EL (cell line): Measurements from ENCODE around the gene NUDT16.

Experiments used
- DNase-seq: peaks from one replicate; pipeline ENCODE4 v3.0.0-alpha.2; 2016

The NUDT16 gene

DNA sequence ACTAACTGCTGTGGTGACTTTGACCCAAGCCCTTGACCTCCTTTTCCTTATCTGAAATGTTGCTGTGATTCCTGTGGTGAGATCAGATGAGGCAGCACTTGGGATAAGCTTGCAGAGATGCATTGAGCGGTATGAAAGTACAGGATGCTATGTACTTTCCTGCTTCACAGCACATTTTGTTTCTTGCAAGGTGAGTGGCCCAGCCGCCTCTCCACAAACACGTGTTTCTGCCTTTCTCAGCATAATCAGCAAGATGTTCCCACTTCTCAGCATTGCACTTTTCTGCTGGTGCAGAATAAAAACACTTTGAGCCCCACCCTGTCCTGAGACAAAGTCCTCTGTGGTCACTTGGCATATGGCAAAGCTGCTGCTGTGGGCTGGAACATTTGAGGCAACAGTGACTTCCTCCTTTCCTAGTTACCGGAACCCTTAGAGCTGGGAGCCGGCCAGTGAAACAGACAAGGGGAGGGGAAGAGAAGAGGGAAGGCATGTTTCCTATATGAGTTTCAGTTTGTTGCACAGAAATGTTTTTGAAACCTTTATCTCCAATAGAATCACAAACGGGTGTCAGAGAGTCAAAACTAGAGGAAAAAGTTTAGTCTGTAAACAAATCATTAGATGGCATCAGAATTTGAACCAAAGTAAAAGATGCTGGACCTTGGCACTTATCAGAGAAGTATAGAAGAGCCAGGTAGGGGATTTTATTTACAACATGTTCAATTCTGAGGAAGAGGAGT lies 5.0 kb downstream of the NUDT16 start:
- no peak for DNase-seq

DNA sequence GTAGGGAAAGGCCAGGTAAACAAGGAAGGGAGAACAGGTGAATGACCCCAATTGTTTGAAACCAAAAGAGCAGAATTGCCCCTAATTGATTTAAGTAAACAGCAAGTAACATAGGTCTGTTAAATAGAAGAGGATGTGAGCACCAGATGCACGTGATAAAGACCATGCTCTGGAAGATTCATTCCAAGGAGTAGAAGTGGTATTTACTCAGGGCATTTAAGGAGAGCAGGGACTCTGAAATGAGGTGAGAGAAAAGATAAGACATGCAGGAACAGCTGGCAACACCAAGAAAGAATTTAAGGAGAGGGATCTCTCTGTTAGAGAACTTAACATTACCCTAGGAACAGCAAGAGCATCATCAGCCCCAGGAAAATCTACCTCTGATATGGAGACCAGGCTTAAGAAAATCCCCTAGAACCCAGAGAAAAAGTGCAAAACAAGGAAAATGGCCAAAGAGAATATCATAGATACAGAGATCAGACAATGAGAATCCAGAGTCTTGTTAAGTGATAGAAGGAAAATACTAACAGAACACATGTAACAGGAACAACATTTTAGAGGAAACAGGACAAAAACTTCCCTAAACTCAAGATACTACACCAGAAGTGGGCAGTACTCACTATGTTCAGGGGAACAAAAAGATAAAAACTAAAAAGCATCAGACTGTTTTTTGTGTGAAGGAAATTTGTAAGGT lies 6.4 kb downstream of the NUDT16 start:
- no peak for DNase-seq

DNA sequence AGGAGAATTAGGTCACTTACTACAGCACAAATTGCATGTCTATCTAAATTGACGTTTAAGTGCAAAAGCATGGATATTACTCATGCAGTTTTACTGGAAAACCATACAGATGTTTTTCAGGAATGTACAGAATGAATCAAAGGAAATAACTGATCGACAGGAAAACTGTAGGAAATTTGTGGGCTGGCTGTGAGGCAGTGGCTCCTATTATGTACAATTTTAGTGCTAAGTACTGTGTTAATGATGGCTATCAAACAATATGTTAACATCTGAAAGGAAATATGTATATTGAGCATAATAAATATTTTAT lies 6.9 kb downstream of the NUDT16 start:
- peak; percentile 16 for DNase-seq

DNA sequence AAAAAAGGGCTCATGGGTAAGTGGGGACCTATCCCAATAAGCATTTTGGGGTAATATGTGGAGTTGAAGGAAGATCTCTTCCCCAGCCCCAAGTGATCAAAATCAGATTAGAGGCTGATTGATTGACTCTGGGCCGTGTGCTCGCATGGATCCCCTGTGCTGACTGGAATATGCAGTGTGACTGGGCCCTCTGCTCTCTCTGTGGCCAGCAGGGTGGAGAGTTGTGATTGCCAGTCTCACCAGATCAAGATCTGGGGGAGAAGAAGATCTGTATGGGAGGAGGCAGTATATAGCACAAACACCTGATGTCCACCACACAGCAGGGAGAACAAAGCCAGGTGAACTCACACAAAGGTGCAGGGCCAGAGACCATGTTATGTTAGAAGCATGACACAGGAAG lies 8.8 kb downstream of the NUDT16 start:
- no peak for DNase-seq

DNA sequence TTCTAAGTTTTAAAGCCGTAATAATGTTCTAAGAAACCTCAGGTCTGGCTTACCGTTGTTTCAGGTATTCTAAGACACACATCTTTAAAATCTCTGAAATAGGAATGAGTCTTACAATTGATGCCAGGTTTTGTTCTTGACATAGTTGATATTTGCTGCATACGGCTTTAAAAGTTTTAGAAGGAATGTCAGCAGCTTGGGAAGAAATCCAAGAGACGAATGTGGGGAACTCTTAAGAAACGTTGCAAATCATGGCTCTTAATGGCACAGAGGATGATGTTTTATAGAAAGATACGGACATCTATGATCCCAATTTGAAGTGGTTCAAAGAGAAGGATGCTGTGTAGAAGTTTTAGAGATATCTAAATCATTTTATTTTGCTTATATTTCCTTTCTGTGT lies 11.5 kb downstream of the NUDT16 start:
- no peak for DNase-seq

DNA sequence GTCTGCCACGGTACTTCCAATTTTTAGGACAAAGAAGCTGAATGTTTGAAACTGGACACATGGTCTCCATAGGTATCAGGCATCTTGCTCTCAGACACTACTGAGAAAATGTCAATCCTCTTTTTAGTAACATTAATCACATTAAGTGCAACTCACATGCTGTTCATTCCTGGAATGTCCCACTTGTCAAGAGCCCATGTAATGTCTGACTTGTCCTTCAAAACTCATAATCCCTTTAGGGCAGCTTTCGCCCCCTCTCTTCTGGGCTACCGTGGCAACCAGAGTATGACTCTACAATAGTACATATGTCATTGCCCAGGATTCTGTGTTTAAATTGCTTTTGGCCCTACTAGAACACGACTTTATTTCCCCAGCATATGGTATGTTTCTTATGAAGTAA lies 12.3 kb downstream of the NUDT16 start:
- peak; percentile 12 for DNase-seq

DNA sequence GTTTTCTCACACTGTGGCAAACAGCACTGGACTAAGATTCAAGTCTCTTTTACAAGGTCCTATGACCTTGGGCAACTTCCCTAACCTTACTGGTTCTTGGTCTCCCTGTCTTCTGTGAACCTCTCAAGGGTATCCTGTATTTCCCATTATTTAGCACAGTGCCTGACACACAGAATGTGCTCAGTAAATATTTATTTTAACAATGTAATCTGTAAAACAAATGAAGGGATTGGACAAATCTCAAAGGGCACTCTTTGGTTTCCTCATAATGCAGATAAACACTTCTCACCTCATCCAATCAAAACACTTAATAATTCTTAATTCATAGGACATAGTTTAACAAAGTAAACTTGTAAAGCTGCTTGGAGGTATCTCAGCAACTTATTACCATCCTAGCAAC lies 12.8 kb downstream of the NUDT16 start:
- no peak for DNase-seq

DNA sequence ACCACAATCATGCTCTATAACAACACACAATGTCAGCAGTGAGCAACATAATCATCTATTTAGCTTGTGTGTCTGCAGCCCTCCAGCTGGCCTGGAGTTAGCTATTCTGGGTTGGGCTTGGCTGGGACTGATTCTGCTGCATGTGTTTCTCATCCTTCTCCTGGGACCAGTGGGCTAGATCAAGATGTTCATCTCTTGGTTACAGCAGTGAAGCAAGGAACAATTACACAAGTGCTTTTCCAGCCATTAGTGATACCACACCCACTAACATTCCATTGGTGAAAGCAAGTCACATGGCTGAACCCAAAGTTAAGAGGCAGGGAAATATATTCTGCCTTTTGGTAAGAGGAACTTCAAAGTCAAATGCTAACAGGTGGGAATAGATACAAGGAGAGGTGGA lies 14.6 kb downstream of the NUDT16 start:
- DNase-seq = no peak

DNA sequence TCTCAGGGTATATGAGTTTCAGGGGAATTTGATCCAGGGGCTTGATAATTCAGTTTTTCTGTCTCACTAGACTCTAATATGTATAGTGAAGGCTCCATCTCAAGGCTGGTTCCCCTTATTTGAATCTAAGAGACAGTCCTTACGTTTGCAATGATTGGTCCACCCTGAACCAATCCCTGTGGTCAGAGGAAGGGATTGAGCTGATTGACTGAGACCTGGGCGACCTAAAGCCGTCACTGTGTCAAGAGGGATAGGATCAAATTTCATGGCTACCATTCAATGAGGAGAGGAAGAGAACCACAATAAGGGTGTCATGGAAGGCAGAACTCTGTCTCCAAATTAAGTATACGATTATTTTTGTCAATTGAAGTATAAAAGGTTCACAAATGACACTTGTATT lies 16.3 kb downstream of the NUDT16 start:
- no peak for DNase-seq

DNA sequence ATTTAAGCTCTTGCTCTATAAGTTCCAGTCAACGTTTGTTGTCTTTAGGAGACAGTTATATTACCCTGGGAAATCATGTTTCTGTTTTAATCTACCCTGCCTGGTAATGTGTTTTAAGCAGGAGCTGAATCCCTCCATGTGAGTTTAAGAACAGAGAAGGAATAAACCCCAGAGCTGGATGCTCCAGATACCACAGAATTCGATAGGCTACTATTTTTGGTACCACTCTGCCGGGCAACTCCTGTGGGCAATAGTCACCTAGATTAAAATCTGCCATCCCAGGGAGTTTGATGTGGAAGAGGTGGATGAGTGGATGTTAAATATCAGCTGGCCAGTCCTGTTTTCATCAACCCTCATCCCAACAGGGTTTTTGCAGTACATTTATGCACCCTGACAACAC lies 20.4 kb downstream of the NUDT16 start:
- no peak for DNase-seq

DNA sequence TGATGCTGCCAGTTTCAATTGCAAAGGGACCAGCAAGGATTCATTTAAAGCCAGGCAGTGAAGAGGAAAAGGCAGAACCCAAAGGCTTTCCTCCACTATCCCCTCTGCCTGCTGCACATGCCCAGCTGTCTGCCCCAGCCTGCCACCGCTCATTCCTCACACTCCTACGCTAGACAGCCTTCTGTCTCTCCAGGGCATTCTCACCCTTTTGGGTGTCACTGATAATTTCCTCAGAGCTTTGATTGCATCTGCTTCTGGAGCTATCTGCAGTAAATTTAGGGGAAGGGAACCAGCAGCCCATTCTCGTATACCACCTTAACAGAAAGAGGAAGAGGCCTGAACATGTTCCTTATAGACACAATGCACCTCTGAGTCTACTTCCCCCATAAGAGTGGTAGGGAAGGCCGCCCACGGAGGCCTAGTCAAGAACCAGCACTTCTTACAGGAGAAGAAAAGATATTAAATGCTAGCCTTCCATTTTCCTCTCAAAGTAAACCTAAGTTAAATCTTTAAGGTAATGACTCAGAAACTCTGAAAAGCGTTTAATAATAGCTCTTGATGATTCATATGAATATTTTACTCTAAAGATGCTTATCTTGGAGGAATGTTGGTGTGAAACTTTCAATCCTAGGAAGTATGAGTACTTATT lies 20.9 kb downstream of the NUDT16 start:
- peak; percentile 51 for DNase-seq

DNA sequence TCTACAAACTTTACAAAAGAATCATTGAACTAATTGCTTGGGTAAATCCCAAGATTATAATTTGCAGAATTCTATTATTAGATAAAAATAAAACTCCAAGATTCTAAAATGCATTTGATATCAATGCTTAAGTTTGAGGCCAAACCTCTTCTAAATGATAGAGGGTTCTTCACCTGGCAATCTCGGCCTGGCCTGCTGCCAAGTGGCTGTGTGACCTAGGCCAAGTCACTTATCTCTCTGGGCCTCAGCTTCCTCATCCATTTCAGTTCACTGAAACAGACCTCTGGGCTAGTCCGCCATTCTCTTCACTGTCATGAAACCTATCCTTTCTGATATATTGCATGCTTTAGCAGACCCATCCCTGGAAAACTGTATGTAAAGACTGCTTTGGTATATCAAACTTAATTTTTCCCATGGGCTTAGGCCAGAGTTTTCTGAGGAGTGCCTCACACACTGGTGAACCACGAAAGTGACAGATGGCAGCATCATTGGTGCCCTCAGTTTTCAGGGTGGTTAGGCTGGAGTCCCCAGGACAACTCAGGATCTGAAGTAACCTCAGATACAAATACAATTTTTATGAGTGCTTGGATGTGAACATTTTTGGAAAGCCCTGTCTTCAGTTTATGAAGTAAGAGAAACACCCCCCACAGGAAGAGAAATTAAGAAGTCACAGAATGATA lies 21.8 kb downstream of the NUDT16 start:
- no peak for DNase-seq

DNA sequence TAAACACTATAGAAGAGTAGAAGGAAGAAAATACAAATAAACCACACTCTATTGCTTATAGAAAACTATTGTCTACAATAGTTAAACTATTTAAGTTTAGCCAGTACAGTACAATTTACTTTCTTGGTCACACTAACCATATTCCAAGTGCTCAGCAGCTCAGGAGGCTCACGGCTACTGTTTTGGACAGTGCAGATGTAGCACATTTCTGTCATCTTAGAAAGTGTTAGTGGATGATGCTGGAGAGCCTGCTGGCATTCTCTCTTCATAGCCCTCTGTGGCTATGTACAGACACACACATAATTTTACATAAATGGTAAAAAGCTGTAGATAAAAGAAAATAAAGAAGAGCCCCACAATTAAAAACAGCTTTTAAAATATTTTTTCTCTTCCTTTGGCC lies 23.8 kb downstream of the NUDT16 start:
- DNase-seq = no peak

DNA sequence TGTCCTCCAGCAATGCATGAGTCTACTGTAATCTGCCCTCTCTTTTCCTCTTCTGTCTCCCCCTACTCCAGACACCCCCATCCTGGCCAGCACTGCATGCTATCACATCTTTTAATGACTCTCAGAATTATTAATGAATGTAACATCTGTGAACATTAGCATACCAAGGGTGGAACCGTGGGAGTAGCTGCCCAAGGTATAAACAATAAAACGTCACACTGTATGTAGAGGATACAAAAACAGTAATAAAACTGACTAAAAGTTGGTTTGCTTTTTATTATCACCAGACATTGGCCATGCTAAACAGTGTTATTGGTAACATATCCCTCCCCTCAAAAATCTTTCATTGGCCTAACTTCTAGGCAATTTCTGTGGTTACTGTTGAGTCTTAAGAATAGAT lies 24.7 kb downstream of the NUDT16 start:
- DNase-seq = no peak

DNA sequence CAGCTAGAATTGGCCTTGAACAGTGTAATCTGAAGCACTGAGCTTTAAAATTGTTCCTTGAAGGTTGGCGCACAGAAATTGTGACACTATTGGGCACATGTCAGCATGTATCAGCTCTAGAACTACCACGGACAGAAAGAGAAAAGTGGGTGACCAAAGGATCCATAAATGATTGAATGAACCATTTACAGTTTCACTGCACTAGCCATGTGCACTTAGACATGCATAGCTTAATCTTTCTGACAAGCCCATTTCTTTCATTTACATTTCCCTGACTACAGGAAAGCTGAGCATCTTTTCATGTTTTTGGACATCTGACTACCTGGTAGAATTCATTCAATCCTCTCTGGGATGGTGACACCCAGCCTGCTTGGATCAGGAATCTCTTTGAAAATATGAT lies 36.2 kb downstream of the NUDT16 start:
- DNase-seq = no peak

DNA sequence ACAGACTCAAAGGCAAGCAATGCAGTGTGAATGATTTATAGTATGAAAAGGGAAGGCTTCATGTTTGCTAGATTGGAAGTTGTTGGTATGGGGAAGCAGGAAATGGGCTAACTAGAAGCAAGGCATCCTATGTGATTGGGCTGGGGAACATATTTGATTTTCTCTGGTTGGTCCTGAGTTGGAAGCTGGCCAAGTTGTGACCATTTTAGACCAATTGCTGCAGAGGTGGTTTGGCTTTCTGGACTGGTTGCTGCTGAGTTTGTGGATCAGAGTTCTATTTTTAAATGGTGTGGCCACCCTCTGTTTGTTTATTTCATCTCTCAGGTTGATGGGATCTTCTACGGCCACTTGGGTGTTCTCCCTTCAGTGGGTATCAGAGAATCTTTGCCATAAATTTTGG lies 39.7 kb downstream of the NUDT16 start:
- no peak for DNase-seq

DNA sequence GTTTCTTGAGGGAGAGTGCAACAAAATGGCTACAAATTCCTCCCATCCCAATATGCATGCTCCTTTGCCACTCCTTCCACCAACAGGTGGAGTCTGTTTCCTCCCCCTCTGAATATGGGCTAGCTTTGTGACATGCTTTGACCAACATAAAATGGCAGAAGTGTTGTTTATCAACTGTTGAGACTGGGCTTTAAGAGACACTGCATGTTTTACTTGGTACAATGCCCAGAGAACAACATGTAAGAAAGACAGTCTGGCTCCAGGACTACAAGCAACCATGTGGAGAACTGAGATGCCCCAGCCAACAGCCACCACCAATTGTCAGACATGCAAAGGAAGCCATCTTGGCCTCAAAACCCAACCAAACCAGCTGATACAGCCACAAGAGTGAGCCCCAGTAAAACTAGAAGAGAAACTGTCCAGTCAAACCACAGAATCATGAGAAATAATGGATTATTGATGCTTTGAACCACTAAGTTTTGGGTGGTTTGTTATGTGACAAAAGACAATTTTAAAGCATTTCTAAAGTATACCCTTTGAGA lies 40.5 kb downstream of the NUDT16 start:
- DNase-seq = no peak

DNA sequence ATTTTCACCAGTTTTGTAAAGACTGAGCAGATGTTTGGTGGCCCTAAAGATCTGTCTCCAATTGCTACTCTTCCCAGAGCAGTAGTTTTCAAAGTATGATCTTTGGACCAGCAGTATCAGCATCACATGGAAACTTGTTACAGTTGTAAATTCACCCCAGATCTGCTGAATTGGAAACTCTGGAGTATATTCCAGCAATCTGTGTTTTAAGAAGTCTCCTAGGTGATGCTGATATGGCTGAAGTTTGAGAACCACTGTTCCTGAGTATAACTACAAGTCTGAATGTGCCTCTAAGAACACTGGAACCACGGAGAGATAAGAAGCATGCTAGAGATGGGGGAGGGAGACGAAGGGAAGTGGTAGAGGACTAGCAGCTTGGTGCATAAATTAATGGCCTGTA lies 45.7 kb downstream of the NUDT16 start:
- no peak for DNase-seq

DNA sequence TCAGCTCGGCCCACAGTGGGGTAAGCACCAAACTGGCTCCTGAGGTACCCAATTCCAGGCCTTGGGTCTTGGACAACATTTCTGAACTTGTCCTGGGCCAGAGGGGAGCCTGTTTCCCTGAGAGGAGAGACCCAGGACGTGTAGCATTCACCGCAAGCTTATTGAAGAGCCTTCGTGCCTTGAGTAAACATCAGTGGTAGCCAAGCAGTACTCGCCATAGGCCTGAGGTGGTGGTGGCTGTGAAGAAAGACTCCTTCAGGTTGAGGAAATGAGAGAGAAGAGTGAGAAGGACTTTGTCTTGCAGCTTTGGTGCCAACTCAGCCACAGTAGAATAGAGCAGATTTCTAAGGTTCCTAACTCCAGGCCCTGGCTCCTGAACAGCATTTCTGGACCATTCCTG lies 50.2 kb downstream of the NUDT16 start:
- DNase-seq = no peak

DNA sequence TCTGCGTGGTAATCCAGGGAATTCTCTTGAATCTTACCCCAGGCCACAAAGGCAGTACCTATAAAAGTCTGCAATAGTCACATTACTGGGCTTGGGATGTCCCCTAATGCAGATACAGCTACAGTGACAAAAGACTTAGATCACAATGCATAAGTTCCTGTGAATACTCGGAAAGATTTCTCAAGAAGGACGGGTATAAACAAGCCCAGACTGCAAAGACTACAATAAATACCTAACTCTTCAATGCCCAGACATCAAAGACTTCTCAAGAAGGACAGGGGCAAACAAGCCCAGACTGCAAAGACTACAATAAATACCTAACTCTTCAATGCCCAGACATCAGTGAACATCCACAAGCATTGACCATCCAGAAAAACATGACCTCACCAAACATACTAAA lies 50.9 kb downstream of the NUDT16 start:
- DNase-seq = no peak

DNA sequence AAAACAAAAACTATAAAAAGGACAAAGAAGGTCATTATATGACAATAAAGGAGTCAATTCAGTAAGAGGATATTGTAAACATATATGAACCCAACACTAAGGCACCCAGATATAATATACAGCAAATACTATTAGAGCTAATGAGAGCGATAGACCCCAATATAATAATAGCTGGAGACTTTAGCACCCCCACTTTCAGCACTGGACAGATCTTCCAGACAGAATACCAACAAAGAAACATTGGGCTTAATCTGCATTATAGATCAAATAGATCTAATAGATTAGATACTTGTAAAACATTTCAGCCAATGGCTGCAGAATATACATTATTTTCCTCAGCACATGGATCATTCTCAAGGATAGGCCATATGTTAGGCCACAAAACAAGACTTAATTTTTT lies 53.4 kb downstream of the NUDT16 start:
- no peak for DNase-seq
